Breast epithelium (tissue), 4 donors: Measurements from ENCODE around the gene PSMD12. TPM values are rescaled to one million over a fixed set of nuclear protein-coding genes. Genes with fewer than 3 reads are reported as not detected.
A peak's percentile ranks its signal among the peaks of the same experiment; 100 is the strongest.

ENCODE experiments used
- DNase-seq, 2 donors: peaks; one replicate each; pipeline ENCODE4 v3.0.0-alpha.2; 2019; ENCODE audit warnings: low spot score in 2 of 2
- H3K27ac ChIP-seq, 2 donors: fragments of 200-600 bp; sonication (generic) in 1 of 2; one replicate each; pipeline ENCODE4 v1.5.1; 2016 to 2019; ENCODE audit warnings: mild to moderate bottlenecking in 1 of 2
- H3K27me3 ChIP-seq, 2 donors: fragments of 200-600 bp; sonication (generic) in 1 of 2; one replicate each; pipeline versions ENCODE4 v1.5.1 to v1.6.0; 2017 to 2019; ENCODE audit warnings: control low read depth in 1 of 2, mild to moderate bottlenecking in 1 of 2
- H3K36me3 ChIP-seq: fragments of 200-600 bp; one replicate; pipeline ENCODE4 v1.5.1; 2019
- H3K4me1 ChIP-seq, 2 donors: fragments of 200-600 bp; sonication (generic); one replicate each; pipeline ENCODE4 v1.5.1; 2016 to 2019; ENCODE audit warnings: control low read depth in 1 of 2
- H3K4me3 ChIP-seq, 3 donors: fragments of 200-600 bp; sonication (generic); 1 replicate in 2 of 3; 2 replicates in 1 of 3; pipeline ENCODE4 v1.5.1; 2016 to 2019; ENCODE audit warnings: mild to moderate bottlenecking in 3 of 3, moderate library complexity in 2 of 3
- H3K9me3 ChIP-seq, 2 donors: fragments of 200-600 bp; sonication (generic) in 1 of 2; one replicate each; pipeline ENCODE4 v1.5.1; 2016 to 2019; ENCODE audit warnings: control low read depth in 1 of 2
- POLR2A ChIP-seq: fragments of 450-650 bp; IDR thresholded peaks from one replicate; pipeline ENCODE4 v1.6.1; 2016; ENCODE audit warnings: antibody characterized with exemption, mild to moderate bottlenecking, moderate library complexity
- POLR2AphosphoS5 ChIP-seq, 3 donors: sonication (generic); formaldehyde crosslinking; IDR thresholded peaks; one replicate each; pipeline ENCODE4 v1.6.1; 2017; ENCODE audit warnings: antibody characterized with exemption in 3 of 3
- intact Hi-C: fragments of 100-400 bp; cut with DNase I; formaldehyde crosslinking; loops from one replicate; pipeline ENCODE4 v1.15.1; 2023; ENCODE audit warnings: low total_unique reads
- total RNA-seq, 3 donors: library from RNA; depleted of rRNA; stranded (reverse); fragments of >200 nt; gene quantifications; one replicate each; pipeline ENCODE4 v1.1.0, GENCODE V29; 2016
- TF ChIP-seq, protein P1 (sequence below), 3 donors: fragments of 450-650 bp; IDR thresholded peaks; one replicate each; pipeline ENCODE4 v1.5.1; 2016 to 2017; ENCODE audit warnings: antibody characterized with exemption in 3 of 3, mild to moderate bottlenecking in 3 of 3, moderate library complexity in 3 of 3

Gene PSMD12
- total RNA-seq, 3 donors from 2014 or later = 21.2 to 33.6 (median 30.5) TPM

DNA sequence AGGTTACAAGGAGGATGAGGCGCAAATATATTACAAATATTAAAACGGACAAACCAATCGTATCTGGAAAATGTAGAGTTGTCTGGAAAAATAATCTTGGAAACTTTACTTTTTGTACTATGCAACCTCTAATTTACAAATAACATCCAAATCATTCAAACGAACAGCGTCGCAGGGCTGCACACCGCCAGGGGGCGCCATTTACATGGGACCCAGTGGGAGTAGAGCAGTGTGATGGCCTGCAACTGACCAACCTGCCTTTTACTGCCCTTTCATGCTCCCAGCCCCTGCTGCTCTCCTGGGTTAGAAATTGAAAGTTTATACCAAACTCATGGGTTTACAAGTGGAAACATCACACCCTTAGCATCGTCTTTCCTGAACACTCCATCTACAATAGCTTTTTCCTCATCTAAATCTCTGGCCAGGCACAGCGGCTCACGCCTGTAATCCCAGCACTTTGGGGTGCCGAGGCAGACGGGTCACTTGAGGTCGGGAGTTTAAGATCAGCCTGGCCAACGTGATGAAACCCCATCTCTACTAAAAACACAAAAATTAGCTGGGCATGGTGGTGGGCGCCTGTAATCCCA, 20.7 kb upstream of the PSMD12 start:
- H3K27me3 ChIP-seq = no peaks in the 10 kb centered on the region
- no peak for DNase-seq
- H3K27ac ChIP-seq = no peak overlapping the region
- TF ChIP-seq, protein P1, sequence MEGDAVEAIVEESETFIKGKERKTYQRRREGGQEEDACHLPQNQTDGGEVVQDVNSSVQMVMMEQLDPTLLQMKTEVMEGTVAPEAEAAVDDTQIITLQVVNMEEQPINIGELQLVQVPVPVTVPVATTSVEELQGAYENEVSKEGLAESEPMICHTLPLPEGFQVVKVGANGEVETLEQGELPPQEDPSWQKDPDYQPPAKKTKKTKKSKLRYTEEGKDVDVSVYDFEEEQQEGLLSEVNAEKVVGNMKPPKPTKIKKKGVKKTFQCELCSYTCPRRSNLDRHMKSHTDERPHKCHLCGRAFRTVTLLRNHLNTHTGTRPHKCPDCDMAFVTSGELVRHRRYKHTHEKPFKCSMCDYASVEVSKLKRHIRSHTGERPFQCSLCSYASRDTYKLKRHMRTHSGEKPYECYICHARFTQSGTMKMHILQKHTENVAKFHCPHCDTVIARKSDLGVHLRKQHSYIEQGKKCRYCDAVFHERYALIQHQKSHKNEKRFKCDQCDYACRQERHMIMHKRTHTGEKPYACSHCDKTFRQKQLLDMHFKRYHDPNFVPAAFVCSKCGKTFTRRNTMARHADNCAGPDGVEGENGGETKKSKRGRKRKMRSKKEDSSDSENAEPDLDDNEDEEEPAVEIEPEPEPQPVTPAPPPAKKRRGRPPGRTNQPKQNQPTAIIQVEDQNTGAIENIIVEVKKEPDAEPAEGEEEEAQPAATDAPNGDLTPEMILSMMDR (IDR thresholded peaks at IDR 0.05) = peak in 1 of 3 donors; percentile 29
- no peak for TF ChIP-seq POLR2A
- H3K4me3 ChIP-seq = no peak overlapping the region
- no peaks in the 10 kb centered on the region for H3K4me1 ChIP-seq
- no peaks in the 10 kb centered on the region for H3K9me3 ChIP-seq
- no peaks in the 10 kb centered on the region for H3K36me3 ChIP-seq
- intact Hi-C loops = loop anchor here (10.0 kb wide), 1 partner anchor 308 kb away; no protein-coding TSS in a partner anchor

DNA sequence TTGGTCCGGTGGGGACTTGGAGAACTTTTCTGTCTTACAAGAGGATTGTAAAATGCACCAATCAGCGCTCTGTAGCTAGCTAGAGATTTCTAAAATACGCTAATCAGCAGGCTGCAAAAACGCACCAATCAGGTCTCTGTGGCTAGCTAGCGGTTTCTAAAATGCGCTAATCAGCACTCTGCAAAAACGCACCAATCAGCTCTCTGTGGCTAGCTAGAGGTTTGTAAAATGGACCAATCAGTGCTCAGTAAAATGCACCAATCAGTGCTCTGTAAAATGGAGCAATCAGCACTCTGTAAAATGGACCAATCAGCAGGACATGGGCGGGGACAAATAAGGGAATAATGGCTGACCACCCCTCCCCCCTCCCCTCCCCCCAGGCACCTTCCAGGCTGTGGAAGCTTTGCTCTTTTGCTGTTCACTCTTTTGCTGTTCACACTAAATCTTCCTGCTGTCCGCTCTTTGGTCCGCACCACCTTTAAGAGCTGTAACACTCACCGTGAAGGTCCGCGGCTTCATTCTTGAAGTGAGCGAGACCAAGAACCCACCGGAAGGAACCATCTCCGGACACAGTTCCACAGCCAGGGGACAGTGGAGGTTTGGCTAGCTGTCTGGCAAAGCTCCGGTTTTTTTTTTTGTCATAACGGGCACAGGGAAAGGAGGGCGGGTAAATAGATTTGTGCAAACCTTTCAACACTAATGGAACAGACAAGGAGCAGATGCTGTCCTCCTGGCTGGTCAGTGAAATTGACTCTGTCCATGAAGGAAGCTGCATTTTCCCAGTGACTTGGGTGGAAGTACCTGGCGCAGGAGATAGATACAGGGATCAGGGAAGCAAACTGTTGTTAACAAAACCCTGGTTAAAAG, 19.0 kb upstream of the PSMD12 start:
- intact Hi-C loops = loop anchor here (10.0 kb wide), 1 partner anchor 309 kb away; no protein-coding TSS in a partner anchor
- DNase-seq = no peak
- Histone ChIP-seq H3K9me3 (no peaks in the 10 kb centered on the region), H3K36me3 (no peaks in the 10 kb centered on the region), H3K4me1 (no peaks in the 10 kb centered on the region), H3K27ac (no peak overlapping the region), H3K4me3 (no peak overlapping the region), H3K27me3 (no peaks in the 10 kb centered on the region)
- TF ChIP-seq POLR2AphosphoS5 (IDR thresholded peaks at IDR 0.05) (no peak), POLR2A (no peak)
- TF ChIP-seq, protein P1 (IDR thresholded peaks at IDR 0.05) = no peak

DNA sequence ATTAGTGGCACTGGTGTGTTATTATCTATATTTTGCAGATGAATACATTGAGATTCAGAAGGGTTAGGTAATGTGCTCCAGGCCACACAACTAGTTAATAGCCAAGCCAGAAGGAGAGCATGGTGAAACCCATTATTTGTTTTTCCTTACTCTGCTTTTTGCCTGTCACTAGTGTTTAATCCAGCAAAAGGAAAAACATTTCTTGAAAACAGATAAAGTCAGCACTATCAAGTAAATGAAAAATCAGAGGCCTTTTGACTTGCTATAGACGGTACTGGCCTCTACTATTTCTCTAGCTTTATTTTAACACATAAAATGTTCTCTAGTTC, 15.5 kb upstream of the PSMD12 start:
- no peak for DNase-seq
- intact Hi-C loops = loop anchor here (10.0 kb wide), 1 partner anchor 313 kb away; no protein-coding TSS in a partner anchor
- TF ChIP-seq, protein P1 (IDR thresholded peaks at IDR 0.05) = no peak
- no peak for TF ChIP-seq POLR2AphosphoS5 (IDR thresholded peaks at IDR 0.05)
- TF ChIP-seq POLR2A = no peak
- H3K36me3 ChIP-seq = no peaks in the 10 kb centered on the region
- H3K27ac ChIP-seq = no peak overlapping the region
- H3K9me3 ChIP-seq = no peaks in the 10 kb centered on the region
- no peaks in the 10 kb centered on the region for H3K27me3 ChIP-seq
- no peaks in the 10 kb centered on the region for H3K4me1 ChIP-seq
- H3K4me3 ChIP-seq = no peak overlapping the region

DNA sequence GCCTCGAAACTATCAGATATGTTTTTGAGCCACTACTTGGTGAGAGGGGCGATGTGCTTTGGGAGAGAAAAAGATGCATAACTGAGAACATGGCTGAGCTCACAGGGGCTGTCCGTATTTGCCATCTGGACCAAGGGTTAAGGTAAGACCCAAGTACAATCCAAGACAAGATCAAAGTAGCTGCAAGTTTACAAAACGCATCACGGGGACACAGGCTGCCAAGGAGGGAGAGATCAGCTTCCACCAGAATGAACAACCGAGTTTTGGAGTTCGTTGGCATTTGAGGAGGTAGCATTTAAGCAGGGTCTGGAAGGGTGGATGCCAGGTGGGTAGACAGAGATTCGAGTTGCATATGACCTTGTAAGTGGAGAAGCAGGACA, 12.9 kb upstream of the PSMD12 start:
- H3K4me3 ChIP-seq = peak overlapping the region; percentile 84 to 94 (median 89)
- H3K36me3 ChIP-seq = no peaks in the 10 kb centered on the region
- H3K27me3 ChIP-seq = no peaks in the 10 kb centered on the region
- intact Hi-C loops = no loop called here
- no peaks in the 10 kb centered on the region for H3K9me3 ChIP-seq
- no peak for DNase-seq
- peak overlapping the region; percentile 90 to 92 for H3K27ac ChIP-seq
- TF ChIP-seq POLR2A (no peak), POLR2AphosphoS5 (IDR thresholded peaks at IDR 0.05) (no peak)
- TF ChIP-seq, protein P1 (IDR thresholded peaks at IDR 0.05) = no peak
- H3K4me1 ChIP-seq = no peaks in the 10 kb centered on the region
